Esophagus muscularis mucosa (tissue), 4 donors: Measurements from ENCODE around the gene ZNF219.

Experiments
- EP300 ChIP-seq: sonication (generic); formaldehyde crosslinking; IDR thresholded peaks from one replicate; pipeline ENCODE4 v1.6.1; 2017; ENCODE audit warnings: antibody characterized with exemption
- POLR2A ChIP-seq: fragments of 450-650 bp; IDR thresholded peaks from one replicate; pipeline ENCODE4 v1.6.1; 2017; ENCODE audit warnings: antibody characterized with exemption, moderate library complexity, mild to moderate bottlenecking, low read depth
- POLR2AphosphoS5 ChIP-seq, 2 donors: sonication (generic); formaldehyde crosslinking; IDR thresholded peaks; one replicate each; pipeline ENCODE4 v1.6.1; 2017; ENCODE audit warnings: antibody characterized with exemption in 2 of 2
- TF ChIP-seq, protein P1 (sequence below), 3 experiments: fragments of 200-600 bp in 2 of 3; fragments of 450-650 bp in 1 of 3; sonication (generic) in 2 of 3; IDR thresholded peaks; one replicate each; pipeline ENCODE4 v1.5.1; 2017 to 2019; ENCODE audit warnings: antibody characterized with exemption in 3 of 3, mild to moderate bottlenecking in 2 of 3, moderate library complexity in 1 of 3

DNA sequence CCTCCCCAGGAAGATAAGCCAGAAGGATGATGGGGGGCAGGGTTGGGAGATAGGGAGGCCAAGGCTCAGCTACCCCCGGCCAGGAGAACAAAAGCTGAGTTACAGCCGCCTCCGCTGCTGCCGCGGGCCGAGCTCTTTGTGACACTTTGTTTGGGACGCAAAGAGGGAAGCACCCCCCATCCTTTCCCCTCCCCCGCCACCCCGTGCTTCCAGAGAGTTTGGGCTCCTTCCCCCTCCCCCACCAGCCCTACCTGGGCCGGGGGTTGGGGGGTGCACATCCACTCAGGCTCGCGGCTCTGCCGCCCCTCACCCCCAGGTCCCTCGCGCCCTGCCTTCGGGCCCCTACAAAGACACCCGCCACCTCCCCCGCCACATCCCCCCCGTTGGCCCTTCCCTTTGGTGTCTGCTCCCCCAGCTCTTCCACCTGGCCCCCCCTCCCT lies 799 bp downstream of the ZNF219 start:
- TF ChIP-seq POLR2A = no peak
- TF ChIP-seq, protein P1, sequence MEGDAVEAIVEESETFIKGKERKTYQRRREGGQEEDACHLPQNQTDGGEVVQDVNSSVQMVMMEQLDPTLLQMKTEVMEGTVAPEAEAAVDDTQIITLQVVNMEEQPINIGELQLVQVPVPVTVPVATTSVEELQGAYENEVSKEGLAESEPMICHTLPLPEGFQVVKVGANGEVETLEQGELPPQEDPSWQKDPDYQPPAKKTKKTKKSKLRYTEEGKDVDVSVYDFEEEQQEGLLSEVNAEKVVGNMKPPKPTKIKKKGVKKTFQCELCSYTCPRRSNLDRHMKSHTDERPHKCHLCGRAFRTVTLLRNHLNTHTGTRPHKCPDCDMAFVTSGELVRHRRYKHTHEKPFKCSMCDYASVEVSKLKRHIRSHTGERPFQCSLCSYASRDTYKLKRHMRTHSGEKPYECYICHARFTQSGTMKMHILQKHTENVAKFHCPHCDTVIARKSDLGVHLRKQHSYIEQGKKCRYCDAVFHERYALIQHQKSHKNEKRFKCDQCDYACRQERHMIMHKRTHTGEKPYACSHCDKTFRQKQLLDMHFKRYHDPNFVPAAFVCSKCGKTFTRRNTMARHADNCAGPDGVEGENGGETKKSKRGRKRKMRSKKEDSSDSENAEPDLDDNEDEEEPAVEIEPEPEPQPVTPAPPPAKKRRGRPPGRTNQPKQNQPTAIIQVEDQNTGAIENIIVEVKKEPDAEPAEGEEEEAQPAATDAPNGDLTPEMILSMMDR (IDR thresholded peaks at IDR 0.05) = no peak
- no peak for TF ChIP-seq POLR2AphosphoS5 (IDR thresholded peaks at IDR 0.05)
- TF ChIP-seq EP300 = no peak
